Upper lobe of right lung (tissue), 1 donor: ENCODE results near the gene CST3. TPM values are rescaled to one million over a fixed set of nuclear protein-coding genes. Genes with fewer than 3 reads are reported as not detected.
A peak's percentile ranks its signal among the peaks of the same experiment; 100 is the strongest.
"Not testable (repeated sequence)": the region's sequence is repeated elsewhere in the genome, so short reads cannot be mapped to it uniquely, and the experiment has no call there.

Experiments used
- ATAC-seq: fragments of 200-7000 bp; cut with Tn5 transposase; one replicate; pipeline ENCODE4 v1.9.1; 2020; ENCODE audit warnings: mild to moderate bottlenecking, moderate library complexity
- DNase-seq: peaks from one replicate; pipeline ENCODE4 v3.0.0-alpha.2; 2020
- H3K27ac ChIP-seq: fragments of 200-600 bp; one replicate; pipeline ENCODE4 v1.8.0; 2022
- H3K27me3 ChIP-seq: fragments of 200-600 bp; one replicate; pipeline ENCODE4 v1.8.0; 2022; ENCODE audit warnings: mild to moderate bottlenecking
- H3K36me3 ChIP-seq: fragments of 200-600 bp; one replicate; pipeline ENCODE4 v1.8.0; 2022
- H3K4me1 ChIP-seq: fragments of 200-600 bp; one replicate; pipeline ENCODE4 v1.8.0; 2022
- H3K4me3 ChIP-seq: fragments of 200-600 bp; one replicate; pipeline ENCODE4 v1.8.0; 2022; ENCODE audit warnings: mild to moderate bottlenecking
- H3K9me3 ChIP-seq: fragments of 200-600 bp; one replicate; pipeline ENCODE4 v1.8.0; 2022
- CTCF ChIP-seq: fragments of 200-600 bp; IDR thresholded peaks from one replicate; pipeline ENCODE4 v1.8.0; 2022; ENCODE audit warnings: antibody characterized with exemption
- intact Hi-C: fragments of 100-400 bp; cut with DNase I; formaldehyde crosslinking; loops from one replicate; pipeline ENCODE4 v1.11.0; 2022
- total RNA-seq: library from RNA; stranded (reverse); fragmentation: NEBNext Ultra II Directional; extraction: Animal tissue kit (Norgen Biotek cat#: 25700); gene quantifications from one replicate; pipeline ENCODE4 v1.2.1, GENCODE V29; 2021
- donor health status: DM: no; HTN: yes; CAD: no; lungs with severe emphysema.

Gene CST3
- total RNA-seq, 1 donor from 2014 or later, result 666 TPM

GRCh38 chr20:23661002-23661429 lies 23.3 kb upstream of the CST3 start:
- Histone ChIP-seq H3K9me3 (no peaks in the 10 kb centered on the region), H3K27ac (no peak overlapping the region), H3K27me3 (no peaks in the 10 kb centered on the region), H3K4me3 (no peak overlapping the region), H3K36me3 (no peaks in the 10 kb centered on the region), H3K4me1 (peaks cover 4% of the 10 kb centered on the region)
- no peak for DNase-seq
- ATAC-seq, result no peak
- no peak for TF ChIP-seq CTCF
- intact Hi-C loops, result no loop called here

GRCh38 chr20:23659989-23660837 lies 22.5 kb upstream of the CST3 start:
- Histone ChIP-seq H3K4me1 (peaks cover 12% of the 10 kb centered on the region), H3K27ac (no peak overlapping the region), H3K36me3 (no peaks in the 10 kb centered on the region), H3K4me3 (no peak overlapping the region), H3K27me3 (no peaks in the 10 kb centered on the region), H3K9me3 (no peaks in the 10 kb centered on the region)
- TF ChIP-seq CTCF, result no peak
- no peak for DNase-seq
- ATAC-seq, result no peak
- intact Hi-C loops, result no loop called here

DNA sequence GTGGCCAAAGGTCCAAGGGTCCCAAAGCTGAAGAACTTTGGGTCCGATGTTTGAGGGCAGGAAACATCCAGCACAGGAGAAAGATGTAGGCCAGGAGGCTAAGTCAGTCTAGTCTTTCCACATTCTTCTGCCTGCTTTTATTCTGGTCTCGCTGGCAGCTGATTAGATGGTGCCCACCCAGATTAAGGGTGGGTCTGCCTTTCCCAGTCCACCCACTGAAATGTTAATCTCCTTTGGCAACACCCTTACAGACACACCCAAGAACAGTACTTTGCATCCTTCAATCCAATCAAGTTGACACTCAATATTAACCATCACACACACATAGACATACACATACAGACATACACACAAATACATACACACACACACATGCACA lies 21.8 kb upstream of the CST3 start:
- H3K4me3 ChIP-seq, H3K9me3 ChIP-seq, H3K27me3 ChIP-seq, ATAC-seq, H3K36me3 ChIP-seq, intact Hi-C loops, DNase-seq: not testable (repeated sequence)
- H3K4me1 ChIP-seq, result peaks cover 18% of the 10 kb centered on the region
- peak overlapping the region; percentile 11 for H3K27ac ChIP-seq

DNA sequence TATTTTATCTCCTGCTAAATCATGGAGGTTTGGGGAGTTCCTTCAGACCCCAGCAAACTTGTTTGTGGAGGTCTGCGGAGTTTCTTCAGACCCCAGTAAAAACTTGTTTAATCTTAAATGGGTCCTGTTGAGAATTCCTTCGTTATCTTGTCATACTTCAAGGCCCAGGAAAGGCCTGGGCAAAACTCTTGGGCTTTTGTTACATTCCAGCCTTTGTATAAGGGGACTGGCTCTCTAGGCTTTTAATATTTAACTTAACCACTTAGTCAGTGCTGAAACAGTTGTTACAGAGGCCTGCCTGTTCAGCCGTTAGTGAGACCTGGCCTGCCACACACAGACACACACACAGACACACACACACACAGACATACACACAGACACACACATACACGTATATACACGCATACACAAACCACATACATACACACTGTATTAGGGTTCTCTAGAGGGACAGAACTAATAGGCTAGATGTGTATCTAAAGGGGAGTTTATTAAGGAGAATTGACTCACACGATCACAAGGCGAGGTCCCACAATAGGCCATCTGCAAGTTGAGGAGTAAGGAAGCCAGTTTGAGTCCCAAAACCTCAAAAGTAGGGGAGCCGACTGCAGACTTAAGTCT lies 21.3 kb upstream of the CST3 start:
- ATAC-seq, result peak; percentile 7
- no peaks in the 10 kb centered on the region for H3K9me3 ChIP-seq
- intact Hi-C loops, result no loop called here
- no peaks in the 10 kb centered on the region for H3K36me3 ChIP-seq
- TF ChIP-seq CTCF, result no peak
- no peaks in the 10 kb centered on the region for H3K27me3 ChIP-seq
- H3K4me3 ChIP-seq, result no peak overlapping the region
- peaks cover 21% of the 10 kb centered on the region for H3K4me1 ChIP-seq
- no peak for DNase-seq
- H3K27ac ChIP-seq, result peak overlapping the region; percentile 11

GRCh38 chr20:23658336-23658735 lies 20.6 kb upstream of the CST3 start:
- ATAC-seq, result no peak
- DNase-seq, result no peak
- intact Hi-C loops, result no loop called here
- Histone ChIP-seq H3K36me3 (no peaks in the 10 kb centered on the region), H3K27ac (no peak overlapping the region), H3K4me3 (no peak overlapping the region), H3K27me3 (no peaks in the 10 kb centered on the region), H3K4me1 (peaks cover 21% of the 10 kb centered on the region), H3K9me3 (no peaks in the 10 kb centered on the region)
- TF ChIP-seq CTCF, result no peak

DNA sequence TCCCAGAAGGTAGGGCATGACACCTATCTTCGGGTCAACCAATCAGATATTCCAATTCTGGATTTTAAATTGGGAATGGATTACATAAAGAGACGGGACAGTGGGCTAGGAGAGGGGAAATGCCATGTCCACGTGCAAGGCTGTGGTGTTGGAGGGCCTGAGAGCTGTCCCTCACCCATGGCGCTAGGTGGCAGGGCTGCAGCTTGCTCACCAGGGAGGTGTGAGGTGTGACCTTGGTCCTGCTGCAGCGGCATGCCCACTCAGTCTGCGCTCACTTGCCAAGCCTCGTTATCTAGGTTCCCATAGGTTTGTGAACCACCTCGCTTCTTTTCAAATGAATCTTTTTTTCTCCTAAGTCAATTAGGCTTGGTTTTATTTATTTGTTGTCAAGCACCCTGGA lies 19.4 kb upstream of the CST3 start:
- TF ChIP-seq CTCF, result no peak
- peaks cover 21% of the 10 kb centered on the region for H3K4me1 ChIP-seq
- no peak overlapping the region for H3K27ac ChIP-seq
- DNase-seq (no peak), ATAC-seq (no peak)
- intact Hi-C loops, result no loop called here
- no peaks in the 10 kb centered on the region for H3K36me3 ChIP-seq
- H3K27me3 ChIP-seq, result no peaks in the 10 kb centered on the region
- H3K9me3 ChIP-seq, result no peaks in the 10 kb centered on the region
- no peak overlapping the region for H3K4me3 ChIP-seq
